ENCODE data around the gene ATAD2B.

ATAD2B gene

DNA sequence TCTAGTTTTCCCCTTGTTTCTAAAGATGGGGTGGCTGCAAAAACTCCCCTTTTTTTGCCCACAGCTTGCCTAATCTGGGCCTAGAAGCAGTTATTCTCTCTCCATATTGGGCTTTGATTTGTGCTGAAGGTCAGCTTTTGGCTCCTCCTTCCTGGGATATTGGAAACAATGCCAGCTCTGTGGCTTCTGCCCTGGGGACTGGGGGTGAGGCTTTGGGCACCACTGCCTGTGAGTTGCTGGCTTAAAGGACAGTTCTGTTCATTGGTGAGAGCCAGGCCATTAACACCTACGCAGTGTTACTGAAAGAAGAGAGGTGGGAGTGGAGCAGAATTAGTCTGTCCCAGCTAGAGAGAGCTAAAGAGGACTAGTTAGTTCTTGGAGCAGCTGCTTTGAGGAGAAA, 17.6 kb upstream of the ATAD2B start:
- H3K4me3 ChIP-seq (ENCODE audit: low read depth, low read length) = no peak overlapping the region
- TF ChIP-seq, protein P1, sequence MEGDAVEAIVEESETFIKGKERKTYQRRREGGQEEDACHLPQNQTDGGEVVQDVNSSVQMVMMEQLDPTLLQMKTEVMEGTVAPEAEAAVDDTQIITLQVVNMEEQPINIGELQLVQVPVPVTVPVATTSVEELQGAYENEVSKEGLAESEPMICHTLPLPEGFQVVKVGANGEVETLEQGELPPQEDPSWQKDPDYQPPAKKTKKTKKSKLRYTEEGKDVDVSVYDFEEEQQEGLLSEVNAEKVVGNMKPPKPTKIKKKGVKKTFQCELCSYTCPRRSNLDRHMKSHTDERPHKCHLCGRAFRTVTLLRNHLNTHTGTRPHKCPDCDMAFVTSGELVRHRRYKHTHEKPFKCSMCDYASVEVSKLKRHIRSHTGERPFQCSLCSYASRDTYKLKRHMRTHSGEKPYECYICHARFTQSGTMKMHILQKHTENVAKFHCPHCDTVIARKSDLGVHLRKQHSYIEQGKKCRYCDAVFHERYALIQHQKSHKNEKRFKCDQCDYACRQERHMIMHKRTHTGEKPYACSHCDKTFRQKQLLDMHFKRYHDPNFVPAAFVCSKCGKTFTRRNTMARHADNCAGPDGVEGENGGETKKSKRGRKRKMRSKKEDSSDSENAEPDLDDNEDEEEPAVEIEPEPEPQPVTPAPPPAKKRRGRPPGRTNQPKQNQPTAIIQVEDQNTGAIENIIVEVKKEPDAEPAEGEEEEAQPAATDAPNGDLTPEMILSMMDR (IDR thresholded peaks at IDR 0.05; ENCODE audit: borderline replicate concordance, insufficient read depth, low read depth, low read length) = no peak

DNA sequence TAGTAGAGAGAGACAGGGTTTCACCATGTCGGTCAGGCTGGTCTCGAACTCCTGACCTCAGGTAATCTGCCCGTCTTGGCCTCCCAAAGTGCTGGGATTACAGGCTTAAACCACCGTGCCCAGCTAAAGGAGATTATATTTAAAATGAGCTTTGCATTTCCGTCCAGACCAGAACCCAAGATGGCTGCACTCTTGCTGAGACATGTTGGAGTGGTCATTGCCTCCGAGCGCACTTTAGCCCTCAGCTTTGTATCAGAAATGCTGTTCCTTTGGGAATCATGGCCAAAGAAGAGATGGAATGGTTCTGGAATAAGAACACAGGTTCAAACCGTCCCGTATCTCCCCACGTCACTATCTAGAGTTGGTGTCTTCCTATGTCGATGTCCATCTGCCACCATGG, 16.7 kb upstream of the ATAD2B start:
- TF ChIP-seq, protein P1 (IDR thresholded peaks at IDR 0.05; ENCODE audit: borderline replicate concordance, insufficient read depth, low read depth, low read length) = no peak

DNA sequence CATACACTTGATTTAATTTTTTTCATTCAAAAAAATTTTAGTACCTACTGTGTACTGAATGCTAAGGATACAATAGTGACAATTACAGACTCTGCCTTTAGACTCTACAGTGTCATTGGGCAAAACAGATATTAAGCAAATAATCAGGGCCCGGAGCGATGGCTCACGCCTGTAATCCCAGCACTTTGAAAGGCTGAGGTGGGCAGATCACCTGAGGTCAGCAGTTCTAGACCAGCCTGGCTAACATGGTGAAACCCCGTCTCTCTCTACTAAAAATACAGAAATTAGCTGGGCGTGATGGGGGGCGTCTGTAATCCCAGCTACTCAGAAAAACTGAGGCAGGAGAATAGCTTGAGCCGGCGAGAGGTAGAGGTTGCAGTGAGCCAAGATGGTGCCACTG, 14.7 kb upstream of the ATAD2B start:
- no peak overlapping the region for H3K4me3 ChIP-seq (ENCODE audit: low read depth, low read length)
- TF ChIP-seq, protein P1 (IDR thresholded peaks at IDR 0.05; ENCODE audit: borderline replicate concordance, insufficient read depth, low read depth, low read length) = no peak

More for the DNA sequence above, 16.7 kb upstream of the ATAD2B start:
- H3K4me3 ChIP-seq (ENCODE audit: low read depth, low read length) = no peak overlapping the region

DNA sequence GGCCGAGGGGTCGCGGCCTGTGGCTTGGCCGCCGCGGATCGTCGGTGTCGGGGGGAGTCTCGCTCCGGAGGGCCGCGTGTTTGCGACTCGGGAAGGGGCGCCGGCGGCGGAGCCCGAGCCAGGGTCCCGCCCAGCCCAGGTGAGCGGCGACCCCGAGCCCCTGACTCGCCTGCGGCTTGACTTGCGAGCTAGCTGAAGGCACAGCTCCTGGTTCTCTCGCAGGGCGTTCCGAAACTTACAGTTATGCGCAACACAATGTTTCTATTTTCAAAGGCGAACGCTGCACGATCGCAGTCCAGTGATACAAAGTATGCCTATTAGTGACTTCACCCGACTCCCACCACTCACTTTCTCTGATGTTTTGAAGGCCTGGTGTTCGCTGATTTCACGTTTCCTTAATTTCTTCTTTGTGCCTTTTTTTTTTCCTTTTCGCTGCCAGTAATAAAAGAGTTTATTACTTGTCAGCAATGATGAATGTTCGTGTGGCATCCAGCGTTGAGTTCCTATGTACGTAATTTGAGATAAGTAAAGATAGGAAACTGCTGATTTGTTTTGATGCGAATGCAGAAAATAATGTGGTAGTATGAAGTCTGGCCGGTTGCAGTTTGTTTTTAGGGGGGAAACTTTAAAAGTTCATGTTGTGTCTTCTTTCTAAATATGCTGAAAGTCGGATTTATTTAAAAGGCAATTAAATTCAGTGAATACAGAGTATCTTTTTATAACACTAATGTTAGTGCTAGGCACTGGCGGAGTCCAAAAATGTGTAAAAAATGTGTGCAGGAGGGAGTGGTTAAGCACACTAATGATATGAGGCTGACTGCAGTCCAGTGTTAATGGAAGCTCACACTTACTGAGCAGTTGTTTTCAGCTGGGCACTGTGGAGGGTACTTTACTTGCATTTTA, 14.0 kb upstream of the ATAD2B start:
- TF ChIP-seq, protein P1 (IDR thresholded peaks at IDR 0.05; ENCODE audit: borderline replicate concordance, insufficient read depth, low read depth, low read length) = no peak

DNA sequence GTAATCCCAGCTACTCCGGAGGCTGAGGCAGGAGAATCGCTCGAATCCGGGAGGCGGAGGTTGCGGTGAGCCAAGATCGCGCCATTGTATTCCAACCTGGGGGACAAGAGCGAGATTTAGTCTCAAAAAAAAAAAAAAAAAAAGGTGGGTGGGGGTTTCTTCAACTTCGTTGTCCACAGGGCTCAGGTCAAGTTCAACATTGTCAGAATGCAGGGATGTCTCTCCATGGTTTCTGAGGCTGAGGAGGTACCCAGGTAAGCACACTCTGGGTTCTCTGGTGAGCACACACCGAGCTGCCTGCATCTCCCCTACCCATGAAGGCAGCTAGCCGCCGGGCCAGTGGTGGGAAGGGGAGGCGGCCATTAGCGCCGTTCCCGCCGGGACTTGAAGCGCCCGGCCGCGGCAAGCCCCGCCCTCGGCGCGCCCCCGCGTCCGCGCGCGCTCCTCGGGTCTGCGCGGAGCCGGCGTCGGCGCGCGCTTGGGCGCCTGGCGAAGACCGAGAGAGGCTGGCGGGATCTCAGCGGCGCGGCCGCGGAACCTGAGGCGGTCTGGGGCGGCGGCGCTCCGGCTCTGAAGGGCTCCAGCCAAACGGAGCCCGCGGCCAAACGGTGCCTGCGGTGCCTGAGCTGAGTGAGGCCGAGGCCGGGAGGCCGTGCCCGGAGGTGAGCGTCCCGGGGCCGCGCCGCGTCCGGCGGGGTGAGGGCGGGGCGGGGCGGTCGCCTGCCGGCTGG, 13.2 kb upstream of the ATAD2B start, which contains the start of gene UBXN2A:
Gene UBXN2A, plus strand, starts transcription at position 477 of the 731 bp plus-strand sequence. CDS start 17,852 bp downstream, outside the sequence.
- H3K4me3 ChIP-seq (ENCODE audit: low read depth, low read length) = peak within 1 kb of the TSS; percentile 75
- TF ChIP-seq, protein P1 (IDR thresholded peaks at IDR 0.05; ENCODE audit: borderline replicate concordance, insufficient read depth, low read depth, low read length) = no peak

More for the DNA sequence above, 14.0 kb upstream of the ATAD2B start:
- peak overlapping the region; percentile 75 for H3K4me3 ChIP-seq (ENCODE audit: low read depth, low read length)

DNA sequence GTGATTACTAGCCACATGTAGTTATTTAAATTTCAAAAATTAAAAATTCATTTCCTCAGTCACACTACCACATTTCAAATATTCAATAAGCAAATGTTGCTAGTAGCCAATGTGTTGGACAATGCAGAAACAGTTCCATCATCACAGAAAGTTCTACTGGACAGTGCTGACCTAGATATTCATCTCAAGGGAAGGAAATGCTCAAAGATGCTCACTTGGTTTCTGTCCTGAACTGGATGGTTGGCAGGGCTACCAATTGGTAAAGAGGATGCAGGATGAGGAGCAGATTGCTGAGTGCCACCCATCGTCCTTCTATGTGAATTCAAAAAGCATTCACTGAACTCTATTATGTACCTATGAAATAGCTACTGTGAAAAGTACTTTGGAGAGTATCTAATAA, 7.3 kb upstream of the ATAD2B start:
- TF ChIP-seq, protein P1 (IDR thresholded peaks at IDR 0.05; ENCODE audit: borderline replicate concordance, insufficient read depth, low read depth, low read length) = no peak
- no peak overlapping the region for H3K4me3 ChIP-seq (ENCODE audit: low read depth, low read length)

All from GM12875 (cell line).